ENCODE results near the gene KCNB1. TPM values are rescaled to one million over a fixed set of nuclear protein-coding genes. Genes with fewer than 3 reads are reported as not detected.

KCNB1 gene
- under 0.01 TPM in 1 of 2 replicates, not detected in the other for total RNA-seq

DNA sequence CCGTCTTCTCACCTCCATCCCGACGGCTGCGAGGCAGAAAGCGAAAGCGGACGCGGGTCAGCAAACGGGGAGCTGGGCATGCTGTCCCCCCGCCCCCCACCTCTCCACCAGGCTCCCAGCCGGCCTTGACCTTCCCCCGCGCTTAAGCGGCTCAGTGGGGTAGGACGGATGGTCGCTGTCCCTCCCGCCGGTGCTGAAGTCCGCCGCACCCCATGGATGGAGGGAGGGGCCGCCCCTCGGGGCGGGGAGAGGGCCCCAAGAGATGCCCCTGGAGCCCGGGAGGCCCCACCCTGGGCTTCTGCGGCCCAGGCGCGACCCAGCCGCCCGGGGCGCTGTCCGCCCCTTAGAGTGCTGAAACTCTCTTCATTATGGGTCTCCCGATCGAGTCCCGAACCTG is at the start of gene KCNB1:
KCNB1 (minus strand) TSS at position 48 of the 397 bp plus-strand sequence. CDS start 188 bp downstream, outside the sequence.

Other genes with a start within 250 kb of the KCNB1 start
- 18.0 and 24.2 TPM in 2 replicates for gene ZNFX1, start 204.6 kb downstream of the KCNB1 start, total RNA-seq
- 3.6 and 6.3 TPM in 2 replicates for gene PTGIS, start 85.5 kb upstream of the KCNB1 start, total RNA-seq
- 14.5 and 20.3 TPM in 2 replicates for gene B4GALT5, start 231.2 kb upstream of the KCNB1 start, total RNA-seq

All from epithelial cell of alveolus of lung (primary cell).